ENCODE measurements around the gene TACR2. TPM values are rescaled to one million over a fixed set of nuclear protein-coding genes. Genes with fewer than 3 reads are reported as not detected.
A peak's percentile ranks its signal among the peaks of the same experiment; 100 is the strongest.

TACR2 gene
- total and polyA plus RNA-seq, 2 donors (not counting 1 experiment from before 2014, with no cell fraction given): 0.15 to 0.17 TPM

GRCh38 chr10:69392481-69393000, 24.2 kb downstream of the TACR2 start:
- TF ChIP-seq, protein P1, sequence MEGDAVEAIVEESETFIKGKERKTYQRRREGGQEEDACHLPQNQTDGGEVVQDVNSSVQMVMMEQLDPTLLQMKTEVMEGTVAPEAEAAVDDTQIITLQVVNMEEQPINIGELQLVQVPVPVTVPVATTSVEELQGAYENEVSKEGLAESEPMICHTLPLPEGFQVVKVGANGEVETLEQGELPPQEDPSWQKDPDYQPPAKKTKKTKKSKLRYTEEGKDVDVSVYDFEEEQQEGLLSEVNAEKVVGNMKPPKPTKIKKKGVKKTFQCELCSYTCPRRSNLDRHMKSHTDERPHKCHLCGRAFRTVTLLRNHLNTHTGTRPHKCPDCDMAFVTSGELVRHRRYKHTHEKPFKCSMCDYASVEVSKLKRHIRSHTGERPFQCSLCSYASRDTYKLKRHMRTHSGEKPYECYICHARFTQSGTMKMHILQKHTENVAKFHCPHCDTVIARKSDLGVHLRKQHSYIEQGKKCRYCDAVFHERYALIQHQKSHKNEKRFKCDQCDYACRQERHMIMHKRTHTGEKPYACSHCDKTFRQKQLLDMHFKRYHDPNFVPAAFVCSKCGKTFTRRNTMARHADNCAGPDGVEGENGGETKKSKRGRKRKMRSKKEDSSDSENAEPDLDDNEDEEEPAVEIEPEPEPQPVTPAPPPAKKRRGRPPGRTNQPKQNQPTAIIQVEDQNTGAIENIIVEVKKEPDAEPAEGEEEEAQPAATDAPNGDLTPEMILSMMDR (conservative IDR thresholded peaks at IDR 0.05 in 1 of 2, IDR thresholded peaks at IDR 0.05 in 1 of 2; ENCODE audit: low read depth in 1 of 2, low read length in 2 of 2): peak; percentile 93 to 99
- TF ChIP-seq EZH2 (IDR thresholded peaks at IDR 0.05; ENCODE audit: low read length, missing control alignments): no peak
- H3K36me3 ChIP-seq (ENCODE audit: control insufficient read depth, insufficient read depth, low read length): peaks cover 9% of the 10 kb centered on the region
- no peak overlapping the region for H3K27ac ChIP-seq (ENCODE audit: insufficient read depth, low read length)

GRCh38 chr10:69391158-69391557, 25.6 kb downstream of the TACR2 start:
- H3K27me3 ChIP-seq (ENCODE audit: control insufficient read depth, insufficient read depth, low read length): no peaks in the 10 kb centered on the region
- H3K27ac ChIP-seq (ENCODE audit: insufficient read depth, low read length): no peak overlapping the region

More at GRCh38 chr10:69392481-69393000, 24.2 kb downstream of the TACR2 start:
- DNase-seq (ENCODE audit: low read depth in 2 of 2): peak; percentile 59 to 82
- Histone ChIP-seq H3K4me2 (ENCODE audit: extremely low read depth, insufficient read depth, low read length) (no peak overlapping the region), H3K4me3 (replicated peaks in 1 of 4; ENCODE audit: control extremely low read depth in 1 of 4, insufficient read depth in 1 of 4, low read depth in 3 of 4, low read length in 4 of 4) (no peak overlapping the region), H3K27me3 (ENCODE audit: control insufficient read depth, insufficient read depth, low read length) (no peaks in the 10 kb centered on the region), H3K4me1 (ENCODE audit: control insufficient read depth, extremely low read depth, insufficient read depth, low read length) (peaks cover 2% of the 10 kb centered on the region), H2AFZ (ENCODE audit: low read length) (no peak overlapping the region), H4K20me1 (ENCODE audit: control insufficient read depth, extremely low read depth, insufficient read depth, low read length) (no peaks in the 10 kb centered on the region), H3K79me2 (ENCODE audit: control insufficient read depth, insufficient read depth, low read length) (no peaks in the 10 kb centered on the region), H3K9ac (ENCODE audit: insufficient read depth, low read length) (no peak overlapping the region), H3K9me3 (ENCODE audit: control insufficient read depth, insufficient read depth, low read depth, low read length) (no peaks in the 10 kb centered on the region)

GRCh38 chr10:69389827-69390490, 26.8 kb downstream of the TACR2 start:
- H3K4me2 ChIP-seq (ENCODE audit: extremely low read depth, insufficient read depth, low read length): no peak overlapping the region
- TF ChIP-seq, protein P1 (conservative IDR thresholded peaks at IDR 0.05 in 1 of 2, IDR thresholded peaks at IDR 0.05 in 1 of 2; ENCODE audit: low read depth in 1 of 2, low read length in 2 of 2): no peak
- no peak for TF ChIP-seq EZH2 (IDR thresholded peaks at IDR 0.05; ENCODE audit: low read length, missing control alignments)
- H3K4me1 ChIP-seq (ENCODE audit: control insufficient read depth, extremely low read depth, insufficient read depth, low read length): peaks cover 2% of the 10 kb centered on the region
- H3K27ac ChIP-seq (ENCODE audit: insufficient read depth, low read length): no peak overlapping the region
- no peaks in the 10 kb centered on the region for H3K27me3 ChIP-seq (ENCODE audit: control insufficient read depth, insufficient read depth, low read length)
- no peaks in the 10 kb centered on the region for H4K20me1 ChIP-seq (ENCODE audit: control insufficient read depth, extremely low read depth, insufficient read depth, low read length)
- peak; percentile 45 to 55 for DNase-seq (ENCODE audit: low read depth in 2 of 2)
- H3K36me3 ChIP-seq (ENCODE audit: control insufficient read depth, insufficient read depth, low read length): peaks cover 14% of the 10 kb centered on the region
- H3K79me2 ChIP-seq (ENCODE audit: control insufficient read depth, insufficient read depth, low read length): no peaks in the 10 kb centered on the region
- no peaks in the 10 kb centered on the region for H3K9me3 ChIP-seq (ENCODE audit: control insufficient read depth, insufficient read depth, low read depth, low read length)
- no peak overlapping the region for H2AFZ ChIP-seq (ENCODE audit: low read length)
- H3K9ac ChIP-seq (ENCODE audit: insufficient read depth, low read length): no peak overlapping the region
- H3K4me3 ChIP-seq (replicated peaks in 1 of 4; ENCODE audit: control extremely low read depth in 1 of 4, insufficient read depth in 1 of 4, low read depth in 3 of 4, low read length in 4 of 4): no peak overlapping the region

More at GRCh38 chr10:69391158-69391557, 25.6 kb downstream of the TACR2 start:
- H3K4me2 ChIP-seq (ENCODE audit: extremely low read depth, insufficient read depth, low read length): no peak overlapping the region
- H3K4me3 ChIP-seq (replicated peaks in 1 of 4; ENCODE audit: control extremely low read depth in 1 of 4, insufficient read depth in 1 of 4, low read depth in 3 of 4, low read length in 4 of 4): no peak overlapping the region
- no peak overlapping the region for H2AFZ ChIP-seq (ENCODE audit: low read length)
- no peak overlapping the region for H3K9ac ChIP-seq (ENCODE audit: insufficient read depth, low read length)
- H3K79me2 ChIP-seq (ENCODE audit: control insufficient read depth, insufficient read depth, low read length): no peaks in the 10 kb centered on the region
- H3K9me3 ChIP-seq (ENCODE audit: control insufficient read depth, insufficient read depth, low read depth, low read length): no peaks in the 10 kb centered on the region
- peaks cover 2% of the 10 kb centered on the region for H3K4me1 ChIP-seq (ENCODE audit: control insufficient read depth, extremely low read depth, insufficient read depth, low read length)
- H4K20me1 ChIP-seq (ENCODE audit: control insufficient read depth, extremely low read depth, insufficient read depth, low read length): no peaks in the 10 kb centered on the region
- TF ChIP-seq, protein P1 (conservative IDR thresholded peaks at IDR 0.05 in 1 of 2, IDR thresholded peaks at IDR 0.05 in 1 of 2; ENCODE audit: low read depth in 1 of 2, low read length in 2 of 2): no peak
- no peak for TF ChIP-seq EZH2 (IDR thresholded peaks at IDR 0.05; ENCODE audit: low read length, missing control alignments)
- peaks cover 9% of the 10 kb centered on the region for H3K36me3 ChIP-seq (ENCODE audit: control insufficient read depth, insufficient read depth, low read length)
- DNase-seq (ENCODE audit: low read depth in 2 of 2): no peak
